GM19099 (cell line): Measurements from ENCODE around the gene RAET1E.

Experiments
- POLR2A ChIP-seq: IDR thresholded peaks from 3 replicates; pipeline ENCODE4 v1.6.1; 2011; ENCODE audit warnings: low read depth; ENCODE audit not compliant: insufficient read length; ENCODE audit errors: extremely low read depth

Gene RAET1E

DNA sequence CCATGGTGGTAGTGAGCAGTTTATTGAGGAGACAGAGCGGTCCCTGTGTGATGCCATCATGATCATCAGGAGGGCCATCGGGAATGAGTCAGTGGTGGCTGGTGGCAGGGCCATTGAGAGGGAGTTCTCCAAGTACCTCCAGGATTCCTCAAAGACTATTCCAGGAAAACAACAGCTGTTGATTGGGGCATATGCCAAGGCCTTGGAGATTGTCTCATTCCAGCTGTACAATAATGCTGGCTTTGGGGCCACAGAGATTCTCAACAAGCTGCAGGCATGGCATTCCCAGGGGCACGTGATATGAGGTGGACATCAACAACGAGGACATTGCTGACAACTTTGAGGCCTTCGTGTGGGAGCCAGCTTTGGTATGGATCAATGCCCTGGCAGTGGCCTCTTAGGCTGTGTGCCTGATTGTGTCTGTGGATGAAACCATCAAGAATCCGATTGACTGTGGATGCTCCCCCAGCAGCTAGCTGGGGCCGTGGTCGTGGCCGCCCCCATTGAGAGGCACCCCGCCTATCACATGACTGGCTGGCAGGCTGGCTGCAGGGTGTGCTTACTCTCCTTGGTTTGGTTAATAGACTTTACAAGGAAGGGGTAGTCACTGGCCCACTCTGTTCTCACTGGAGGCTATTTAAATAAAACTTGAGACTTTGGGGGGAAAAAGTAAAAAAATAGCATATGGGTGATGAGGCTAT lies 16.7 kb downstream of the RAET1E start:
- no peak for TF ChIP-seq POLR2A

DNA sequence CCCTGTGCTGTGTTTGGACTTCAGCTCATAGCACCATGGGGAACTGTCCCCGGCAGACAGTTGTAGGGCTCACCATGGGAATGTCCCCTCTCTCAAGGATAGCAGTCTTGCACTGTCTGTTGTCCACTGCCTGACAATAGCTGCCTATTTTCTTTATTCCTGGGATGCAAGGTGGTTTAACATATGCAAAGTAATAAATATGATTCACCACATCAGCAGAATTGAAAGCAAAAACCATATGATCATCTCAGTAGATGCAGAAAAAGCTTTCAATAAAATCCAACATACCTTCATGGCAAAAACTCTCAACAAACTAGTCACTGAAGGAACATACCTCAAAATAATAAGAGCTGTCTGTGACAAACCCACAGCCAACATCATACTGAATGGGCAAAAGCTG lies 20.3 kb downstream of the RAET1E start:
- TF ChIP-seq POLR2A: no peak

- no peak for TF ChIP-seq POLR2A
Measured at GRCh38 chr6:149876241-149876933, 21.5 kb downstream of the RAET1E start.

DNA sequence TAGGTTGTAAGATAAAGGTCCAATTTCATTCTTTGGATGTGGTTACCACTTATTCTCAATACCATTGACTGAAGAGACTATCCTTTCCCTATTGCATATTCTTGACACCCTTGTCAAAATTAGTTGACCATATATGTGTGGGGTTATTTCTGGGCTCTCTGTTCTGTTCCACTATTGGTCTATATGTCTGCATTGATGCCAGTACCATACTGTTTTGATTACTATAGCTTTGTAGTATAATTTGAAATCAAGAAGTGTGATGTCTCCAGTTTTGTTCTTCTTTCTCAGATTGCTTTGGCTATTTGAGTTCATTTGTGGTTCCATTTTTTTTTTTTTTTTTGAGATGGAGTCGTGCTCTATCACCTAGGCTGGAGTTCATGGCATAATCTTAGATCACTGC lies 25.7 kb downstream of the RAET1E start:
- TF ChIP-seq POLR2A: no peak

- no peak for TF ChIP-seq POLR2A
Measured at GRCh38 chr6:149871182-149871581, 26.7 kb downstream of the RAET1E start.

DNA sequence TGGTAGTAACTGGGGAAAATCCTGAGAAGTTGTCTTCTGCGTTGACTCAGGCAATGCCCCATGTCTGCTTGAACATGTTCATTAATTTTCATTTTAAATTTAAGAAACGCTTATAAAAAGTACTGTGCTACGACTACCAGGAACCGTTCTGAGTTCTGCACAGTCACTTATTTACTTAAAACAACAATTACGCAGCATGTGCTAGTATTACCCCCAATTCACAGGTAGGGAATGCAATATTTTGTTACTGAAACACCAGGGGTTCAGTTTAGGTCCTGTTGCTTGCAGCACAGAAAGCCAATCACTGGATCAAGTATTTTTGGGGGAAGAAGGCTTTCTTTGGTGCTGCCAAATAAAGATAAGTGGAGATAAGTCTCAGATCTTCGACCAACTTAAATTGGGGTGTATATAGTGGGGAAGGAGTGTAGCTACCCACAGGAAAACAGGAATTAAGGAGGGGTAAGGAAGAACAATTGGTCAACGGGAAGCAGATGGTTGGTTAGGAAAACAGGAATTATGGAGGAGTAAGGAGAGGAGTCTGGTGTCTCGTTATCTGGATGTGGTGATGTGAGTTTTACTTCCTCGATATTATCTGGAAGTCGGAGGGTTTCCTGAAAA lies 28.5 kb downstream of the RAET1E start:
- TF ChIP-seq POLR2A: no peak

- no peak for TF ChIP-seq POLR2A
Measured at GRCh38 chr6:149867876-149868640, 29.9 kb downstream of the RAET1E start.

DNA sequence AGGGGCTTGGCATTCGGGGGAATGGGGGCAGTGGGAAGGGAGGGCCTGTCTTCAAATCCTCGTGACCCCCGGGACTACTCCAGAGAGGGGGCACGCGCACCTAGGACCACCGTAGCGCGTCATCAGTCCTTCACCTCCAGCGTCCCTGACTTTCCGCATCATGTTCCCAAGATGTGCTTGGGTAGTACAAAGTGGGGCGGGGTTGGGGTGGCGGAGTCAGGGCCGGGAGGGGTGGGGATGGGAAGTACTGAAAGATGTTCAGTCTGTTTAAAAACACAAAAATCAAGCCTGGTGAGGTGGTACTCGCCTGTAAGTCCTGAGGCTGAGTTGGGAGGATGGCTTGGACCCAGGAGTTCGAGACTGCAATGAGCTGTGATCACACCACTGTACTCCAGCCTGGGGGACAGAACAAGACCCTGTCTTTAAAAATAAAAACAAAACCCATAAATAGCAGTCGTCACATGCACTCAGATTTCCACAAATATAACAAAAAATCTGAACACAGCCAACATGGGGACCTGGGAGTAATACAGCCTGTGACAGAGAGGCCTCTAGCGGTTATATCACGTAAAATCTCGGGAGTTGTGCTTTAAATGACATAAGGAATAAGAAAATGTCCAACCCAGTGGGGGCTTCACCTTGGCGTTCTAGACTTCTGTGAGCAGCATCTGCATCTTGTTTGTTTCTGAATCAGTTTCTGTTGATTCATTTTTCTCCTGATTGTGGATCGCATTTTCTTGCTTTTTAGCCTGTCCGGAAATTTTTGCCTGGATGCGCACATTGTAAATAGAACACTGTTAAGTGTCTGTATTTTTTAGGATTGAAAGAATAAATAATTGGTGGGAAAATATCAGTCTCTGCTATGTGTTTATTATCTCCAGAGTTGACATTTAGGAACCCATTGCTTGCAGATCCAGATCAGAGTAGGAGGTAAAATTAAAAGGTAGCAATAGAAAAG lies 33.1 kb downstream of the RAET1E start:
- TF ChIP-seq POLR2A: no peak

GRCh38 chr6:149863698-149864577 lies 34.0 kb downstream of the RAET1E start, which contains the start of gene LRP11:
Gene LRP11, minus strand, starts transcription at chr6:149864359. Its CDS starts 339 bp downstream, at chr6:149864020.
- no peak for TF ChIP-seq POLR2A

- TF ChIP-seq POLR2A: no peak
Measured at GRCh38 chr6:149862922-149863697, 34.8 kb downstream of the RAET1E start.

- no peak for TF ChIP-seq POLR2A
Measured at GRCh38 chr6:149861603-149862423, 36.1 kb downstream of the RAET1E start.

DNA sequence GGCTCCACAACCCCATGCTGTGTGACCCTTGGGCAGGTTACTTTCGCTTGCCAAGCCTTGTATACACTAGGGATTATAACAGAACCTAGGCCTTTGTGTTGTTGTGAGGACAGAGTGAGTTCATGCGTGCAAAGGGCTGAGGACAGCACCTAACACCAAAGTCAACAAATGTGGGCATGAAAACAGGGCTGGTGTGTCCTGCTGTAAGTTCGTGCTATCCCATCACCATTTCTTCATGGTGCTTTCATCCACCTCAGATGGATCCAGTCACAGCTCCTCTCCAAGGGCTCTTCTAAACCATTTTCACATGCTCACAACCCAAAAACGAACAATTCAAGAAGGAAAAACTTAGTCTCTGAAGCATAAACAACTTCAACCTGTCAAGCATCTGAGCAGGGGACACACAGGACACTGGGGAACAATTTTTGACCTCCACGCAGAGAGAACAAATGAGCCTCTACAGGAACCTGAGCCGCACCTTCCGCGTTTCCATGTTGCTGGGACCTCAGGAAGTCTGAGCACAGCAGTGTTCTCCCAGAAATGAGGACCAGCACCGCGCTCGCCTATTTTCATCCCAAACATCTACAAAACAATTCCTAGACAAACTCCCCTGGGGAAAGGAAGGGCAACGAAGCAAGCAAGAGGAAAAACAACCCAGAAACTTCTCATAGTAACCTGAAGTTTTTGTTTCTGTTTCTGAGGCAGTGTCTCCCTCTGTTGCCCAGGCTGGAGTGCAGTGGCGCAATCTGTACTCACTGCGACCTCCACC lies 36.9 kb downstream of the RAET1E start:
- no peak for TF ChIP-seq POLR2A
